ENCODE data around the gene MADD. TPM values are rescaled to one million over a fixed set of nuclear protein-coding genes. Genes with fewer than 3 reads are reported as not detected.

The MADD gene
- total RNA-seq, 1 experiment from 2014 or later, result 26.4 TPM

GRCh38 chr11:47296045-47296444 lies 26.1 kb downstream of the MADD start:
- TF ChIP-seq CTCF (conservative IDR thresholded peaks at IDR 0.05; ENCODE audit: low read depth, low read length) (no peak), EZH2 (IDR thresholded peaks at IDR 0.05; ENCODE audit: low read length, unreplicated experiment) (no peak), EZH2phosphoT487 (IDR thresholded peaks at IDR 0.05; ENCODE audit: borderline replicate concordance, low read length) (no peak)
- intact Hi-C loops (cut with micrococcal nuclease), result no loop called here
- Histone ChIP-seq H3K36me3 (ENCODE audit: low read depth, low read length) (peaks cover 49% of the 10 kb centered on the region), H3K79me2 (ENCODE audit: low read length) (no peaks in the 10 kb centered on the region), H3K4me1 (ENCODE audit: insufficient read depth, low read length) (no peaks in the 10 kb centered on the region), H3K4me2 (ENCODE audit: low read length) (no peak overlapping the region), H3K4me3 (ENCODE audit: low read length) (no peak overlapping the region), H3K9ac (ENCODE audit: low read length) (no peak overlapping the region), H3K27ac (ENCODE audit: low read length) (no peak overlapping the region), H4K20me1 (ENCODE audit: low read length) (no peaks in the 10 kb centered on the region), H3K9me3 (ENCODE audit: low read length) (0 out of 2 replicates have a peak, but pooled peaks cover 8% of the 10 kb centered on the region), H3K27me3 (ENCODE audit: low read length) (no peaks in the 10 kb centered on the region), H2AFZ (ENCODE audit: low read length) (no peak overlapping the region), H3F3A (ENCODE audit: low read length, unreplicated experiment) (no peaks in the 10 kb centered on the region), H3K9me2 (replicated peaks; ENCODE audit: low read length) (no peaks in the 10 kb centered on the region)
- no TSS peak for BruUV-seq (replicated peaks)
- CTCF ChIA-PET, result no interaction called here
- DNase-seq (no peak), ATAC-seq (no peak)
- POLR2A ChIA-PET (ENCODE audit: unreplicated experiment), result no interaction called here

- no peak overlapping the region for H3K27ac ChIP-seq (ENCODE audit: low read length)
- ChIA-PET CTCF (no interaction called here), POLR2A (ENCODE audit: unreplicated experiment) (no interaction called here)
- BruUV-seq (replicated peaks), result no TSS peak
- intact Hi-C loops (cut with micrococcal nuclease), result no loop called here
- no peaks in the 10 kb centered on the region for H3K79me2 ChIP-seq (ENCODE audit: low read length)
- no peak for ATAC-seq
- no peak overlapping the region for H3K9ac ChIP-seq (ENCODE audit: low read length)
- no peak overlapping the region for H2AFZ ChIP-seq (ENCODE audit: low read length)
- no peaks in the 10 kb centered on the region for H4K20me1 ChIP-seq (ENCODE audit: low read length)
- peaks cover 63% of the 10 kb centered on the region for H3K36me3 ChIP-seq (ENCODE audit: low read depth, low read length)
- H3K9me3 ChIP-seq (ENCODE audit: low read length), result 0 out of 2 replicates have a peak, but pooled peaks cover 8% of the 10 kb centered on the region
- H3K27me3 ChIP-seq (ENCODE audit: low read length), result no peaks in the 10 kb centered on the region
- H3K4me3 ChIP-seq (ENCODE audit: low read length), result no peak overlapping the region
- no peak for DNase-seq
- no peaks in the 10 kb centered on the region for H3F3A ChIP-seq (ENCODE audit: low read length, unreplicated experiment)
- TF ChIP-seq EZH2 (IDR thresholded peaks at IDR 0.05; ENCODE audit: low read length, unreplicated experiment) (no peak), CTCF (conservative IDR thresholded peaks at IDR 0.05; ENCODE audit: low read depth, low read length) (no peak), EZH2phosphoT487 (IDR thresholded peaks at IDR 0.05; ENCODE audit: borderline replicate concordance, low read length) (no peak)
- H3K9me2 ChIP-seq (replicated peaks; ENCODE audit: low read length), result no peaks in the 10 kb centered on the region
- H3K4me2 ChIP-seq (ENCODE audit: low read length), result no peak overlapping the region
- H3K4me1 ChIP-seq (ENCODE audit: insufficient read depth, low read length), result no peaks in the 10 kb centered on the region
These were observed 29.1 kb downstream of the MADD start for GRCh38 chr11:47299078-47299477.

- H3K9ac ChIP-seq (ENCODE audit: low read length), result no peak overlapping the region
- H2AFZ ChIP-seq (ENCODE audit: low read length), result no peak overlapping the region
- no peak overlapping the region for H3K4me3 ChIP-seq (ENCODE audit: low read length)
- DNase-seq (no peak), ATAC-seq (no peak)
- H3K9me2 ChIP-seq (replicated peaks; ENCODE audit: low read length), result no peaks in the 10 kb centered on the region
- H4K20me1 ChIP-seq (ENCODE audit: low read length), result no peaks in the 10 kb centered on the region
- no peaks in the 10 kb centered on the region for H3K4me1 ChIP-seq (ENCODE audit: insufficient read depth, low read length)
- H3K79me2 ChIP-seq (ENCODE audit: low read length), result no peaks in the 10 kb centered on the region
- H3K9me3 ChIP-seq (ENCODE audit: low read length), result 0 out of 2 replicates have a peak, but pooled peaks cover 8% of the 10 kb centered on the region
- no TSS peak for BruUV-seq (replicated peaks)
- H3K27ac ChIP-seq (ENCODE audit: low read length), result no peak overlapping the region
- no peaks in the 10 kb centered on the region for H3F3A ChIP-seq (ENCODE audit: low read length, unreplicated experiment)
- peaks cover 51% of the 10 kb centered on the region for H3K36me3 ChIP-seq (ENCODE audit: low read depth, low read length)
- intact Hi-C loops (cut with micrococcal nuclease), result no loop called here
- TF ChIP-seq EZH2 (IDR thresholded peaks at IDR 0.05; ENCODE audit: low read length, unreplicated experiment) (no peak), CTCF (conservative IDR thresholded peaks at IDR 0.05; ENCODE audit: low read depth, low read length) (no peak), EZH2phosphoT487 (IDR thresholded peaks at IDR 0.05; ENCODE audit: borderline replicate concordance, low read length) (no peak)
- H3K27me3 ChIP-seq (ENCODE audit: low read length), result no peaks in the 10 kb centered on the region
- CTCF ChIA-PET, result interaction anchor here (0.6 kb wide), 1 partner anchor 10 kb away, joined by 14 read pairs; no protein-coding TSS in a partner anchor
- POLR2A ChIA-PET (ENCODE audit: unreplicated experiment), result no interaction called here
- no peak overlapping the region for H3K4me2 ChIP-seq (ENCODE audit: low read length)
These were observed 32.9 kb downstream of the MADD start for GRCh38 chr11:47302853-47303252.
